Inflammatory macrophage treated with lipopolysaccharide for 4 hours (primary cell): Measurements from ENCODE around the gene SLC25A21.
"Not testable (repeated sequence)": the region's sequence is repeated elsewhere in the genome, so short reads cannot be mapped to it uniquely, and the experiment has no call there.

ENCODE experiments used
- DNase-seq: peaks from one replicate; pipeline ENCODE4 v3.0.0-alpha.2; 2020

The SLC25A21 gene

GRCh38 chr14:36817071-36817930 is 355.1 kb downstream of the SLC25A21 start:
- no peak for DNase-seq

GRCh38 chr14:36816481-36816880 is 355.9 kb downstream of the SLC25A21 start:
- DNase-seq: no peak

- DNase-seq: not testable (repeated sequence)
These were observed 357.6 kb downstream of the SLC25A21 start for GRCh38 chr14:36814783-36815182.

GRCh38 chr14:36810209-36810608 is 362.2 kb downstream of the SLC25A21 start:
- DNase-seq: no peak

- no peak for DNase-seq
These were observed 364.7 kb downstream of the SLC25A21 start for GRCh38 chr14:36807727-36808126.

- no peak for DNase-seq
These were observed 367.3 kb downstream of the SLC25A21 start for GRCh38 chr14:36805131-36805559.

GRCh38 chr14:36797634-36798033 is 374.8 kb downstream of the SLC25A21 start:
- DNase-seq: no peak

- DNase-seq: no peak
These were observed 381.0 kb downstream of the SLC25A21 start for GRCh38 chr14:36791402-36791801.

GRCh38 chr14:36785511-36785910 is 386.9 kb downstream of the SLC25A21 start:
- no peak for DNase-seq

GRCh38 chr14:36784541-36784940 is 387.9 kb downstream of the SLC25A21 start:
- no peak for DNase-seq

- DNase-seq: no peak
These were observed 390.5 kb downstream of the SLC25A21 start for GRCh38 chr14:36781897-36782296.

- DNase-seq: no peak
These were observed 398.8 kb downstream of the SLC25A21 start for GRCh38 chr14:36773558-36773957.

- DNase-seq: no peak
These were observed 399.3 kb downstream of the SLC25A21 start for GRCh38 chr14:36773136-36773540.

GRCh38 chr14:36771028-36771640 is 401.3 kb downstream of the SLC25A21 start:
- no peak for DNase-seq

GRCh38 chr14:36768638-36769337 is 403.6 kb downstream of the SLC25A21 start:
- DNase-seq: no peak

- DNase-seq: no peak
These were observed 404.7 kb downstream of the SLC25A21 start for GRCh38 chr14:36767603-36768281.

- DNase-seq: no peak
These were observed 405.4 kb downstream of the SLC25A21 start for GRCh38 chr14:36766974-36767373.

GRCh38 chr14:36757734-36758601 is 414.4 kb downstream of the SLC25A21 start:
- DNase-seq: no peak

GRCh38 chr14:36756226-36756625 is 416.2 kb downstream of the SLC25A21 start:
- DNase-seq: no peak

- DNase-seq: no peak
These were observed 416.6 kb downstream of the SLC25A21 start for GRCh38 chr14:36755756-36756155.

GRCh38 chr14:36751920-36752319 is 420.5 kb downstream of the SLC25A21 start:
- DNase-seq: no peak

- no peak for DNase-seq
These were observed 421.3 kb downstream of the SLC25A21 start for GRCh38 chr14:36751106-36751505.
